GM12878 (cell line): ENCODE measurements around the gene RECQL5. TPM values are rescaled to one million over a fixed set of nuclear protein-coding genes. Genes with fewer than 3 reads are reported as not detected.

Source experiments
- ATAC-seq: fragments of 200-7000 bp; cut with Tn5 transposase; 3 replicates; pipeline ENCODE4 v1.9.1; 2020; ENCODE audit warnings: mild to moderate bottlenecking, moderate library complexity
- BruUV-seq: library from RNA; stranded (reverse); fragments of 400-500 nt; replicated peaks from 2 replicates; lab custom pipeline; 2021; lab: Mats Ljungman, UMichigan
- CTCF ChIA-PET: fragments of 300-600 bp; sonication (Branson Sonifier 250); formaldehyde crosslinking; extraction: SDS; loops from one replicate; lab custom pipeline; 2021; ENCODE audit warnings: inconsistent platforms; lab: Yijun Ruan, JAX
- POLR2A ChIA-PET: fragments of 350-600 bp; formaldehyde crosslinking; extraction: SDS; loops from one replicate; lab custom pipeline; 2021; ENCODE audit warnings: inconsistent platforms; lab: Charles Lee
- RAD21 ChIA-PET: fragments of 300-600 bp; sonication (Branson Sonifier 250); formaldehyde crosslinking; loops from one replicate; lab custom pipeline; 2023; ENCODE audit warnings: antibody characterized with exemption; ENCODE audit not compliant: unreplicated experiment; lab: Charles Lee
- SMC1A ChIA-PET: fragments of 300-600 bp; sonication (Branson Sonifier 250); formaldehyde crosslinking; loops from one replicate; lab custom pipeline; 2023; ENCODE audit not compliant: unreplicated experiment, uncharacterized antibody; lab: Charles Lee
- DNase-seq: peaks from one replicate; pipeline ENCODE4 v3.0.0-alpha.2; 2011; ENCODE audit warnings: low read depth, low spot score
- FAIRE-seq: peaks from 3 replicates; lab custom pipeline; 2011; peaks lifted over from hg19 to GRCh38; lab: Jason Lieb, UNC
- H2AFZ ChIP-seq: 2 replicates; pipeline ENCODE4 v1.6.0; 2011; ENCODE audit warnings: low read depth, low read length, control low read depth; ENCODE audit not compliant: control insufficient read depth
- H3K27ac ChIP-seq: 2 replicates; pipeline ENCODE4 v1.5.1; 2011; ENCODE audit warnings: control low read depth; ENCODE audit not compliant: control insufficient read depth, insufficient read depth
- H3K27me3 ChIP-seq, 2 experiments: replicated peaks in 1 of 2; 2 replicates each; pipeline versions ENCODE4 v1.6.0 to v1.6.1; 2011; ENCODE audit warnings: low read length in 1 of 2; ENCODE audit not compliant: control insufficient read depth in 2 of 2, insufficient read depth in 2 of 2
- H3K36me3 ChIP-seq, 2 experiments: 2 replicates each; pipeline ENCODE4 v1.5.1; 2011; ENCODE audit warnings: low read length in 1 of 2; ENCODE audit not compliant: control insufficient read depth in 2 of 2, insufficient read depth in 2 of 2
- H3K4me1 ChIP-seq: 2 replicates; pipeline ENCODE4 v1.6.1; 2011; ENCODE audit warnings: mild to moderate bottlenecking, low read length, moderate library complexity, mixed read lengths; ENCODE audit not compliant: control insufficient read depth, insufficient read depth
- H3K4me2 ChIP-seq: 2 replicates; pipeline ENCODE4 v1.6.0; 2011; ENCODE audit warnings: control low read depth; ENCODE audit not compliant: control insufficient read depth, insufficient read depth
- H3K4me3 ChIP-seq: fragments of 200-600 bp; sonication (generic); 2 replicates; pipeline ENCODE4 v1.5.1; 2016
- H3K79me2 ChIP-seq: 2 replicates; pipeline ENCODE4 v1.6.0; 2011; ENCODE audit warnings: low read length; ENCODE audit not compliant: control insufficient read depth, insufficient read depth
- H3K9ac ChIP-seq: 2 replicates; pipeline ENCODE4 v1.8.0; 2011; ENCODE audit warnings: low read length, control low read depth, mixed read lengths; ENCODE audit not compliant: control insufficient read depth, insufficient read depth
- H3K9me3 ChIP-seq: replicated peaks from 3 replicates; pipeline ENCODE4 v1.5.1; 2011; ENCODE audit warnings: mild to moderate bottlenecking, low read length; ENCODE audit not compliant: control insufficient read depth, insufficient read depth
- H4K20me1 ChIP-seq: 2 replicates; pipeline ENCODE4 v1.6.0; 2011; ENCODE audit not compliant: control insufficient read depth, insufficient read depth
- ASH2L ChIP-seq: fragments of 300-600, 200-600 bp; sonication (generic); IDR thresholded peaks from 2 replicates; pipeline ENCODE4 v1.6.1; 2017; ENCODE audit warnings: low read depth, mild to moderate bottlenecking, borderline replicate concordance
- ATF3 ChIP-seq: IDR thresholded peaks from 2 replicates; pipeline ENCODE4 v1.6.1; 2011; ENCODE audit warnings: low read depth, mild to moderate bottlenecking, low read length, moderate library complexity, borderline replicate concordance; ENCODE audit errors: extremely low read depth
- CBX3 ChIP-seq: fragments of 200-600 bp; sonication (generic); IDR thresholded peaks from 2 replicates; pipeline ENCODE4 v1.6.1; 2016; ENCODE audit warnings: low read depth, borderline replicate concordance
- CHD4 ChIP-seq: fragments of 200-600 bp; sonication (generic); IDR thresholded peaks from 2 replicates; pipeline ENCODE4 v1.6.1; 2016; ENCODE audit warnings: mild to moderate bottlenecking
- CREB1 ChIP-seq: IDR thresholded peaks from 2 replicates; pipeline ENCODE4 v1.6.1; 2012; ENCODE audit warnings: low read depth, mild to moderate bottlenecking, inconsistent platforms
- DPF2 ChIP-seq: fragments of 450-650 bp; IDR thresholded peaks from 2 replicates; pipeline ENCODE4 v1.6.1; 2017; ENCODE audit warnings: mild to moderate bottlenecking
- EZH2 ChIP-seq: IDR thresholded peaks from 2 replicates; pipeline ENCODE4 v1.6.1; 2012; ENCODE audit warnings: low read depth, mild to moderate bottlenecking, control low read depth, inconsistent platforms, low read length, borderline replicate concordance; ENCODE audit not compliant: control insufficient read depth
- GABPA ChIP-seq: IDR thresholded peaks from 2 replicates; pipeline ENCODE4 v1.6.1; 2014; ENCODE audit warnings: antibody characterized with exemption, low read depth, mild to moderate bottlenecking, inconsistent platforms
- NFYA ChIP-seq: IDR thresholded peaks from 2 replicates; pipeline ENCODE4 v1.6.1; 2011; ENCODE audit warnings: low read depth, mild to moderate bottlenecking, low read length, improper control_type of control experiment, borderline replicate concordance
- RFX5 ChIP-seq: IDR thresholded peaks from 2 replicates; pipeline ENCODE4 v1.6.1; 2011; ENCODE audit warnings: low read depth, low read length, improper control_type of control experiment
- SREBF1 ChIP-seq: IDR thresholded peaks from 2 replicates; pipeline ENCODE4 v1.6.1; 2012; ENCODE audit warnings: mild to moderate bottlenecking, low read length
- SUPT20H ChIP-seq: IDR thresholded peaks from 2 replicates; pipeline ENCODE4 v1.6.1; 2011; ENCODE audit warnings: low read depth, mild to moderate bottlenecking, low read length, moderate library complexity, borderline replicate concordance; ENCODE audit not compliant: control insufficient read depth
- USF1 ChIP-seq: IDR thresholded peaks from 2 replicates; pipeline ENCODE4 v1.6.1; 2011; ENCODE audit warnings: borderline replicate concordance, low read depth, mild to moderate bottlenecking, moderate library complexity, mixed read lengths, low read length; ENCODE audit not compliant: insufficient read depth; ENCODE audit errors: extremely low read length
- ZSCAN29 ChIP-seq: fragments of 450-650 bp; IDR thresholded peaks from 2 replicates; pipeline ENCODE4 v1.6.1; 2017; ENCODE audit warnings: mild to moderate bottlenecking, moderate library complexity
- WGBS: methylation state at CpG from one replicate; pipeline ENCODE4 v1.1.6; 2016; ENCODE audit warnings: low lambda C conversion rate; ENCODE audit not compliant: insufficient replicate concordance, insufficient coverage; ENCODE audit errors: missing lambda C conversion rate; 5-methylcytosine and 5-hydroxymethylcytosine counted together
- in situ Hi-C: fragments of 300-500 bp; cut with MboI; formaldehyde crosslinking; loops from 9 replicates; pipeline ENCODE4 v1.14.3; 2018; ENCODE audit warnings: mixed read lengths
- intact Hi-C: fragments of 100-400 bp; cut with micrococcal nuclease; formaldehyde crosslinking; loops from one replicate; pipeline ENCODE4 v1.14.2; 2022; ENCODE audit not compliant: unreplicated experiment
- polyA plus RNA-seq, 11 experiments: library from polyadenylated mRNA; depleted of rRNA in 4 of 11; unstranded in 6 of 11; stranded (reverse) in 5 of 11; fragments of >200 nt; fragmentation: Nextera tagmentation in 4 of 11; fragmentation: Illumina TruSeq in 1 of 11; extraction: Ambion mirVana in 4 of 11; extraction: Trizol in 1 of 11; gene quantifications; 1 replicate in 1 of 11; 2 replicates in 10 of 11; pipeline versions ENCODE4 v1.2.1 to v1.2.3, GENCODE V29; 2011 to 2016; ENCODE audit warnings: inconsistent platforms in 2 of 11, missing spikeins in 2 of 11, low read depth in 1 of 11
- total RNA-seq, 4 experiments: library from RNA; depleted of rRNA in 3 of 4; stranded (reverse); fragments of >200 nt in 3 of 4; fragmentation: Illumina TruSeq in 1 of 4; extraction: Trizol in 1 of 4; gene quantifications; 2 replicates each; pipeline versions ENCODE4 v1.2.1 to v1.2.3, GENCODE V29; 2013 to 2021

Gene RECQL5
- total and polyA plus RNA-seq, 10 of the 15 experiments (the other 5 are each of a cell fraction or from before 2014, with no cell fraction given) = 3.6 to 30.6 (median 20.1) TPM

- no peak for FAIRE-seq
- no peaks in the 10 kb centered on the region for H3K27me3 ChIP-seq
- peaks cover 0 to 4% of the 10 kb centered on the region in 2 experiments; a peak in 2 of 4 replicates for H3K36me3 ChIP-seq
- RAD21 ChIA-PET = interaction anchor here (1.7 to 3.7 kb wide), 4 partner anchors 17 to 84 kb away, joined by 3 to 30 read pairs (median 12); no protein-coding TSS in a partner anchor
- H3K4me3 ChIP-seq = no peak overlapping the region
- SMC1A ChIA-PET = interaction anchor here (1.0 to 4.3 kb wide), 7 partner anchors 18 to 116 kb away, joined by 3 to 44 read pairs (median 12); no protein-coding TSS in a partner anchor
- peaks cover 8% of the 10 kb centered on the region for H3K4me1 ChIP-seq
- no peak for DNase-seq
- in situ Hi-C loops (loop anchor here (10.0 kb wide), 1 partner anchor 110 kb away; no protein-coding TSS in a partner anchor), intact Hi-C loops (no loop called here)
- no peak overlapping the region for H3K4me2 ChIP-seq
- POLR2A ChIA-PET = interaction anchor here (0.5 kb wide), 1 partner anchor 23 kb away, joined by 3 read pairs; no protein-coding TSS in a partner anchor
- H3K9ac ChIP-seq = no peak overlapping the region
- H3K9me3 ChIP-seq = no peaks in the 10 kb centered on the region
- ATAC-seq = no peak
- no peaks in the 10 kb centered on the region; the same call in 1 of the 2 replicates for H4K20me1 ChIP-seq
- H2AFZ ChIP-seq = no peak overlapping the region
- H3K79me2 ChIP-seq = no peaks in the 10 kb centered on the region
- BruUV-seq = no TSS peak
- H3K27ac ChIP-seq = no peak overlapping the region
- WGBS = 86% methylated on average over 20 of the region's 20 CpGs
- CTCF ChIA-PET = interaction anchor here (0.6 to 13.0 kb wide), 15 partner anchors 8 to 520 kb away, joined by 3 to 349 read pairs (median 4); a partner anchor contains a TSS
- TF ChIP-seq RFX5 = no peak
- no peak for TF ChIP-seq CBX3
- TF ChIP-seq SREBF1 = no peak
- TF ChIP-seq ATF3 = no peak
- TF ChIP-seq GABPA = no peak
- no peak for TF ChIP-seq USF1
- no peak for TF ChIP-seq ZSCAN29
- no peak for TF ChIP-seq NFYA
- TF ChIP-seq CHD4 = no peak
- TF ChIP-seq EZH2 = no peak
- TF ChIP-seq ASH2L = no peak
- no peak for TF ChIP-seq SUPT20H
- no peak for TF ChIP-seq CREB1
- TF ChIP-seq DPF2 = no peak
Observed at GRCh38 chr17:75634754-75635609, 32.0 kb downstream of the RECQL5 start.
